Mesendoderm (in vitro differentiated cells): ENCODE results near the gene TNFRSF21.
"Not testable (repeated sequence)": the region's sequence is repeated elsewhere in the genome, so short reads cannot be mapped to it uniquely, and the experiment has no call there.

Experiments used
- DNase-seq: peaks from one replicate; pipeline ENCODE4 v3.0.0; 2013
- H2AK5ac ChIP-seq: 2 replicates; pipeline ENCODE4 v1.6.1; 2013; ENCODE audit warnings: low read length, inconsistent platforms
- H2BK120ac ChIP-seq: 2 replicates; pipeline ENCODE4 v1.6.1; 2013; ENCODE audit warnings: low read depth, mild to moderate bottlenecking, low read length, moderate library complexity, mixed read lengths
- H2BK15ac ChIP-seq: replicated peaks from 2 replicates; pipeline ENCODE4 v1.6.1; 2013; ENCODE audit warnings: low read depth, mild to moderate bottlenecking, moderate library complexity
- H2BK5ac ChIP-seq: 2 replicates; pipeline ENCODE4 v1.6.1; 2013; ENCODE audit warnings: low read length, inconsistent platforms
- H3K18ac ChIP-seq: 2 replicates; pipeline ENCODE4 v1.6.1; 2013; ENCODE audit warnings: mild to moderate bottlenecking, low read length, mixed read lengths
- H3K23ac ChIP-seq: one replicate; pipeline ENCODE4 v1.6.1; 2013; ENCODE audit warnings: low read length
- H3K27ac ChIP-seq: 2 replicates; pipeline ENCODE4 v1.5.1; 2013; ENCODE audit warnings: low read depth, mild to moderate bottlenecking, inconsistent platforms, low read length, moderate library complexity
- H3K27me3 ChIP-seq: 2 replicates; pipeline ENCODE4 v1.6.1; 2013; ENCODE audit warnings: low read length, control low read depth, mild to moderate bottlenecking, inconsistent platforms; ENCODE audit not compliant: insufficient read depth, poor library complexity
- H3K36me3 ChIP-seq: 2 replicates; pipeline ENCODE4 v1.6.1; 2013; ENCODE audit warnings: low read length, inconsistent platforms; ENCODE audit not compliant: control insufficient read depth, insufficient read depth
- H3K4ac ChIP-seq: one replicate; pipeline ENCODE4 v1.6.1; 2013; ENCODE audit warnings: low read depth, mild to moderate bottlenecking, low read length, moderate library complexity
- H3K4me1 ChIP-seq: 2 replicates; pipeline ENCODE4 v1.6.1; 2013; ENCODE audit warnings: low read depth, low read length, inconsistent platforms; ENCODE audit not compliant: control insufficient read depth
- H3K4me2 ChIP-seq: 2 replicates; pipeline ENCODE4 v1.6.1; 2013; ENCODE audit warnings: low read length
- H3K4me3 ChIP-seq: 2 replicates; pipeline ENCODE4 v1.5.1; 2013; ENCODE audit warnings: mild to moderate bottlenecking, low read length
- H3K56ac ChIP-seq: one replicate; pipeline ENCODE4 v1.6.1; 2013; ENCODE audit warnings: low read length
- H3K79me1 ChIP-seq: 2 replicates; pipeline ENCODE4 v1.6.1; 2013; ENCODE audit warnings: low read length, inconsistent platforms
- H3K79me2 ChIP-seq: 2 replicates; pipeline ENCODE4 v1.6.1; 2013; ENCODE audit warnings: mild to moderate bottlenecking, low read length; ENCODE audit not compliant: control insufficient read depth, insufficient read depth
- H3K9ac ChIP-seq: 2 replicates; pipeline ENCODE4 v1.6.1; 2013; ENCODE audit warnings: low read length, inconsistent platforms
- H4K5ac ChIP-seq: one replicate; pipeline ENCODE4 v1.6.1; 2013; ENCODE audit warnings: low read length
- H4K8ac ChIP-seq: one replicate; pipeline ENCODE4 v1.6.1; 2013; ENCODE audit warnings: low read depth, mild to moderate bottlenecking, control low read depth, low read length, moderate library complexity
- WGBS: extraction: QIAGEN DNeasy Blood & Tissue Kit; methylation state at CpG from one replicate; pipeline ENCODE4 v1.1.7; 2013; ENCODE audit warnings: low lambda C conversion rate, missing lambda C conversion rate; ENCODE audit not compliant: insufficient coverage; ENCODE audit errors: extremely low coverage; 5-methylcytosine and 5-hydroxymethylcytosine counted together

TNFRSF21 gene

DNA sequence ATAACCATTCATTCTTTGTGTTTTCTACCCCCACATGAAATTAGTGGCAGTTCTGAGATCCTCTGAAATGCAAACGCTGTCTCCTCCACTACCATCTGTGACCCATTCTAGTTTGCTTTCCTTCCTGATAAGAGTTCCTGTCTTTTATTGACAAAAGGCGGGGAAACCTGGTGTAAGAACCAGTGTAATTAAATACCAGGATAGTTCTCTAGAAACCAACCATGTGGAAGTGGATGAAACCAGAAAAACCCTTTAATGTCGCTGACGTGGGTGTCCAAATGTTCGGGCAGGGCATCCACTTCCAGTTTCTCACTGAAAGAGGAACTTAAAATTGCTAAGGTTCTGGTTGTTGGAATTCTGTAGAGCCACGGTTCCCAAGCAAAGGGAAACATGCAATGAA is 79.1 kb downstream of the TNFRSF21 start:
- H2BK120ac ChIP-seq, result no peak overlapping the region
- no CpG with 5 or more reads among the region's 6 CpGs for WGBS
- H3K4me2 ChIP-seq, result no peak overlapping the region
- no peak overlapping the region for H3K18ac ChIP-seq
- H3K27ac ChIP-seq, result no peak overlapping the region
- peaks cover 4% of the 10 kb centered on the region for H3K79me1 ChIP-seq
- no peak overlapping the region for H4K5ac ChIP-seq
- H3K23ac ChIP-seq, result no peak overlapping the region
- H3K79me2 ChIP-seq, result no peaks in the 10 kb centered on the region
- H3K4me3 ChIP-seq, result no peak overlapping the region
- no peak overlapping the region for H3K9ac ChIP-seq
- no peak overlapping the region for H2BK5ac ChIP-seq
- no peak overlapping the region for H2BK15ac ChIP-seq
- no peaks in the 10 kb centered on the region for H3K36me3 ChIP-seq
- H4K8ac ChIP-seq, result no peak overlapping the region
- no peak overlapping the region for H2AK5ac ChIP-seq
- H3K4me1 ChIP-seq, result no peaks in the 10 kb centered on the region
- DNase-seq, result no peak
- no peak overlapping the region for H3K4ac ChIP-seq
- no peaks in the 10 kb centered on the region for H3K27me3 ChIP-seq
- H3K56ac ChIP-seq, result no peak overlapping the region

- Histone ChIP-seq H4K8ac (no peak overlapping the region), H3K4ac (no peak overlapping the region), H2AK5ac (no peak overlapping the region), H3K9ac (no peak overlapping the region), H3K4me3 (no peak overlapping the region), H2BK15ac (no peak overlapping the region), H3K56ac (no peak overlapping the region), H3K36me3 (no peaks in the 10 kb centered on the region), H2BK5ac (no peak overlapping the region), H3K27me3 (no peaks in the 10 kb centered on the region), H3K79me1 (no peaks in the 10 kb centered on the region), H3K23ac (no peak overlapping the region), H2BK120ac (no peak overlapping the region), H3K79me2 (no peaks in the 10 kb centered on the region), H3K4me1 (no peaks in the 10 kb centered on the region), H3K18ac (no peak overlapping the region), H3K4me2 (no peak overlapping the region), H4K5ac (no peak overlapping the region), H3K27ac (no peak overlapping the region)
- DNase-seq, result no peak
- no CpG with 5 or more reads among the region's 7 CpGs for WGBS
Measured at GRCh38 chr6:47229255-47229654, 80.5 kb downstream of the TNFRSF21 start.

- not testable (repeated sequence) for H3K23ac ChIP-seq, H4K5ac ChIP-seq, H2BK120ac ChIP-seq, H3K56ac ChIP-seq, H2BK5ac ChIP-seq, H3K4me2 ChIP-seq, H3K18ac ChIP-seq, H3K4ac ChIP-seq, DNase-seq, H3K27ac ChIP-seq, H2AK5ac ChIP-seq, H3K4me1 ChIP-seq, H3K79me2 ChIP-seq, H2BK15ac ChIP-seq, H3K36me3 ChIP-seq, H3K79me1 ChIP-seq, H4K8ac ChIP-seq, H3K4me3 ChIP-seq, H3K27me3 ChIP-seq, H3K9ac ChIP-seq
- WGBS, result no CpG with 5 or more reads among the region's 3 CpGs
Measured at GRCh38 chr6:47228093-47228492, 81.6 kb downstream of the TNFRSF21 start.

DNA sequence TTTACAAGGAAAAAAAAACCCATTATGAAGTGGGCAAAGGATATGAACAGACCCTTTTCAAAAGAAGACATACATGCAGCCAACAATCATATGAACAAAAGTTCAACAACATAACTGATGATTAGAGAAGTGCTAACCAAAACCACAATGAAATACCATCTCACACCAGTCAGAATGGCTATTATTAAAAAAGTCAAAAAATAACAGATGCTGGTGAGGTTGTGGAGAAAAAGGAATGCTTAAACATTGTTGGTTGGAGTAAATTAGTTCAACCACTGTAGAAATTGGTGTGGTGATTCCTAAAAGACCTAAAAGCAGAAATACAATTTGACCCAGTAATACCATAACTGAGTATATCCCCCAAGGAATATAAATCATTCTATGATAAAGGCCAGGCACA is 86.5 kb downstream of the TNFRSF21 start:
- not testable (repeated sequence) for H3K27me3 ChIP-seq, H3K4ac ChIP-seq, H2BK5ac ChIP-seq, H3K23ac ChIP-seq, H3K9ac ChIP-seq, H3K4me3 ChIP-seq, H3K79me1 ChIP-seq, H2BK15ac ChIP-seq, H3K36me3 ChIP-seq, H3K79me2 ChIP-seq, H4K8ac ChIP-seq, H3K4me2 ChIP-seq, H3K27ac ChIP-seq, H3K18ac ChIP-seq, H4K5ac ChIP-seq, DNase-seq, H3K56ac ChIP-seq, H2BK120ac ChIP-seq, H3K4me1 ChIP-seq, H2AK5ac ChIP-seq

DNA sequence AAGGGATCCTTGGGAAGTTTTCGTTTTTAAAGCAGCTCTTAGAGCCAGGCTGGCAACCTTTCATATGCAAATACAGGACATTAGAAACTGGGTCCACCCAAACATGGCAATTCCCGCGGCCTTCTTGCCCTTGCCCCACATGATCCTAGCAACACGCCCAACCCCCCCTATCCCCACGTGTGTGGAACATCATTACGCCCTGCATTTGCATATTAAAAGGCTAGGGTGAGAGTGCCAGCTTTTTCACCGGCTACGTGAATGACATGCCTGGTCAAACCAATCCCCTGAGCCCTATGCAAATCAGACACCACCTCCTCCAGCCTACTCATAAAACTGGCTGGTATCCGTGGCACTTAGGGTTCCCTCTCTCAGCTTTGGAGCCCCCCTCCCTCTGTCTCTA is 88.1 kb downstream of the TNFRSF21 start:
- Histone ChIP-seq H3K23ac (no peak overlapping the region), H3K9ac (no peak overlapping the region), H3K27ac (no peak overlapping the region), H3K36me3 (no peaks in the 10 kb centered on the region), H2BK120ac (no peak overlapping the region), H2AK5ac (no peak overlapping the region), H3K4ac (no peak overlapping the region), H3K79me1 (no peaks in the 10 kb centered on the region), H3K18ac (no peak overlapping the region), H2BK15ac (no peak overlapping the region), H3K79me2 (no peaks in the 10 kb centered on the region), H3K4me1 (no peaks in the 10 kb centered on the region), H4K8ac (no peak overlapping the region), H3K27me3 (no peaks in the 10 kb centered on the region), H3K4me2 (no peak overlapping the region), H4K5ac (no peak overlapping the region), H3K56ac (no peak overlapping the region), H2BK5ac (no peak overlapping the region), H3K4me3 (no peak overlapping the region)
- peak; percentile 83 for DNase-seq
- WGBS, result no CpG with 5 or more reads among the region's 9 CpGs

GRCh38 chr6:47209632-47210031 is 100.1 kb downstream of the TNFRSF21 start:
- Histone ChIP-seq H2BK5ac (no peak overlapping the region), H4K5ac (no peak overlapping the region), H3K9ac (no peak overlapping the region), H3K79me2 (no peaks in the 10 kb centered on the region), H4K8ac (no peak overlapping the region), H3K4ac (no peak overlapping the region), H3K27ac (no peak overlapping the region), H3K79me1 (no peaks in the 10 kb centered on the region), H3K36me3 (no peaks in the 10 kb centered on the region), H3K56ac (no peak overlapping the region), H2AK5ac (no peak overlapping the region), H2BK15ac (no peak overlapping the region), H3K18ac (no peak overlapping the region), H3K4me3 (no peak overlapping the region), H3K27me3 (no peaks in the 10 kb centered on the region), H3K4me2 (no peak overlapping the region), H2BK120ac (no peak overlapping the region), H3K4me1 (no peaks in the 10 kb centered on the region), H3K23ac (no peak overlapping the region)
- no CpG with 5 or more reads among the region's 6 CpGs for WGBS
- peak; percentile 75 for DNase-seq
